ENCODE measurements around the gene RIF1.

DNA sequence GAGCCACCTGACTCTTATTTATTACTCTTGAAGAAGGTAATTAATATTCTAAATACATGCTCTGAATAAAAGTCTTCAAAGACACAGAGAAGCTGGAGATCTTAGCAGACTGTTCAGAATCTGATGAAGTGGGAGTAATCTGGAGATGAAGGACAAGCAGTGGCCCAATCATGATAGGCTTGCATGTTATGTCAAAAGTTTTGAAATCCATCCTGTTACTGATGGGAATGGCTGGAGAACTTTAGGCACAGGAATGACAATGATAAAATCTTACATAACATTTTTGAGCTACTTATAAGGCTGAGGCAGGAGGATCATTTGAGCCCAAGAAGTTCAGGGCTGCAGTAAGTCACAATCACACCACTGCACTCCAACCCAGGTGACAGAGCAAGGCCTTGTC, 2.4 kb upstream of the RIF1 start:
- TF ChIP-seq EP300 (IDR thresholded peaks at IDR 0.05; ENCODE audit: borderline replicate concordance) (no peak), TEAD4 (IDR thresholded peaks at IDR 0.05) (no peak), YY1 (IDR thresholded peaks at IDR 0.05; ENCODE audit: low read depth) (no peak), RAD21 (IDR thresholded peaks at IDR 0.05; ENCODE audit: low read depth) (no peak), ZBTB7A (IDR thresholded peaks at IDR 0.05; ENCODE audit: low read depth) (no peak), CREB1 (IDR thresholded peaks at IDR 0.05; ENCODE audit: low read depth) (no peak)

Data from Ishikawa (cell line).